K562 (cell line): ENCODE data around the gene SCG3. TPM values are rescaled to one million over a fixed set of nuclear protein-coding genes. Genes with fewer than 3 reads are reported as not detected.
A peak's percentile ranks its signal among the peaks of the same experiment; 100 is the strongest.

ENCODE experiments used
- ATAC-seq: fragments of 200-7000 bp; cut with Tn5 transposase; 3 replicates; pipeline ENCODE4 v1.9.1; 2020; ENCODE audit warnings: moderate library complexity
- BruUV-seq: library from RNA; stranded (reverse); fragments of 400-500 nt; replicated peaks from 2 replicates; lab custom pipeline; 2021; lab: Mats Ljungman, UMichigan
- CTCF ChIA-PET: fragments of 300-600 bp; formaldehyde crosslinking; extraction: SDS; loops from one replicate; lab custom pipeline; 2021; ENCODE audit warnings: low intra/inter-chr PET ratio; lab: Yijun Ruan, JAX
- POLR2A ChIA-PET: fragments of 300-600, 350-650 bp; sonication (Branson Sonifier 250); formaldehyde crosslinking; extraction: SDS; loops from one replicate; lab custom pipeline; 2021; ENCODE audit warnings: antibody characterized with exemption, inconsistent platforms; lab: Yijun Ruan, JAX
- DNase-seq, 4 experiments: peaks; one replicate each; pipeline versions ENCODE4 v3.0.0 to v3.0.0-alpha.2; 2011 to 2018; ENCODE audit warnings: low spot score in 3 of 4, mixed read lengths in 3 of 4; ENCODE audit errors: extremely low read depth in 1 of 4
- FAIRE-seq: peaks from 2 replicates; lab custom pipeline; 2011; peaks lifted over from hg19 to GRCh38; lab: Jason Lieb, UNC
- H2AFZ ChIP-seq: 2 replicates; pipeline ENCODE4 v1.6.0; 2011; ENCODE audit warnings: low read depth, low read length, control low read depth, inconsistent platforms
- H3K27ac ChIP-seq: fragments of 200-600 bp; 3 replicates; pipeline ENCODE4 v1.8.0; 2011; ENCODE audit warnings: low read depth, mild to moderate bottlenecking, control low read depth, inconsistent platforms, low read length, moderate library complexity, mixed read lengths; ENCODE audit errors: extremely low read depth
- H3K27me3 ChIP-seq, 2 experiments: fragments of 300-600 bp in 1 of 2; 2 replicates in 1 of 2; 3 replicates in 1 of 2; pipeline versions ENCODE4 v1.6.0 to v1.8.0; 2011; ENCODE audit warnings: inconsistent platforms in 2 of 2, low read length in 2 of 2, mild to moderate bottlenecking in 1 of 2, mixed read lengths in 1 of 2, moderate library complexity in 1 of 2; ENCODE audit not compliant: control insufficient read depth in 2 of 2, insufficient read depth in 2 of 2
- H3K36me3 ChIP-seq: fragments of 300-600 bp; 3 replicates; pipeline ENCODE4 v1.8.0; 2011; ENCODE audit warnings: mild to moderate bottlenecking, low read length, inconsistent platforms; ENCODE audit not compliant: control insufficient read depth, insufficient read depth
- H3K4me1 ChIP-seq, 2 experiments: fragments of 200-600 bp in 1 of 2; replicated peaks in 1 of 2; 2 replicates in 1 of 2; 3 replicates in 1 of 2; pipeline versions ENCODE4 v1.5.1 to v1.8.0; 2011; ENCODE audit warnings: inconsistent platforms in 2 of 2, low read length in 2 of 2, mild to moderate bottlenecking in 1 of 2, mixed read lengths in 1 of 2, moderate library complexity in 1 of 2; ENCODE audit not compliant: control insufficient read depth in 2 of 2, insufficient read depth in 2 of 2
- H3K4me2 ChIP-seq: 2 replicates; pipeline ENCODE4 v1.6.1; 2011; ENCODE audit warnings: low read length, control low read depth, inconsistent platforms, mixed read lengths; ENCODE audit not compliant: insufficient read depth
- H3K4me3 ChIP-seq: fragments of 200-600 bp; sonication (generic), shearing (Covaris generic); 2 replicates; pipeline ENCODE4 v1.5.1; 2016; ENCODE audit warnings: control low read depth, inconsistent platforms
- H3K79me2 ChIP-seq: fragments of 200-600 bp; 3 replicates; pipeline ENCODE4 v1.8.0; 2011; ENCODE audit warnings: low read length, inconsistent platforms; ENCODE audit not compliant: control insufficient read depth, insufficient read depth
- H3K9ac ChIP-seq, 2 experiments: 2 replicates each; pipeline versions ENCODE4 v1.6.0 to v1.6.1; 2011; ENCODE audit warnings: low read depth in 2 of 2, low read length in 2 of 2, control low read depth in 1 of 2, inconsistent platforms in 1 of 2, mild to moderate bottlenecking in 1 of 2, mixed read lengths in 1 of 2; ENCODE audit not compliant: insufficient read depth in 1 of 2
- H3K9me1 ChIP-seq: one replicate; pipeline ENCODE4 v1.6.0; 2011; ENCODE audit warnings: inconsistent platforms, mild to moderate bottlenecking, low read length, moderate library complexity; ENCODE audit not compliant: control insufficient read depth, insufficient read depth
- H3K9me3 ChIP-seq: replicated peaks from 2 replicates; pipeline ENCODE4 v1.5.1; 2011; ENCODE audit warnings: low read depth, low read length, inconsistent platforms; ENCODE audit not compliant: control insufficient read depth, insufficient read depth
- H4K20me1 ChIP-seq: replicated peaks from 2 replicates; pipeline ENCODE4 v1.6.1; 2011; ENCODE audit warnings: low read length, inconsistent platforms, mixed read lengths; ENCODE audit not compliant: control insufficient read depth, insufficient read depth
- HIVEP1 ChIP-seq: fragments of 250-450 bp; sonication (Bioruptor Pico); IDR thresholded peaks from 2 replicates; pipeline ENCODE4 v1.4.0; 2020; ENCODE audit warnings: mild to moderate bottlenecking
- RAD51 ChIP-seq: fragments of 450-650 bp; IDR thresholded peaks from 2 replicates; pipeline ENCODE4 v1.7.1; 2016; ENCODE audit warnings: low read depth, mild to moderate bottlenecking, borderline replicate concordance
- SMARCA4 ChIP-seq: fragments of 450-650 bp; IDR thresholded peaks from 2 replicates; pipeline ENCODE4 v1.6.1; 2016
- TBL1XR1 ChIP-seq, 2 experiments: IDR thresholded peaks; 2 replicates each; pipeline ENCODE4 v1.6.1; 2012; ENCODE audit warnings: improper control_type of control experiment in 2 of 2, low read length in 2 of 2, mild to moderate bottlenecking in 1 of 2
- ZKSCAN1 ChIP-seq: fragments of 150-350 bp; IDR thresholded peaks from 2 replicates; pipeline ENCODE4 v1.6.1; 2016; ENCODE audit warnings: low read depth, low read length
- ZNF445 ChIP-seq: fragments of 250-450 bp; sonication (Bioruptor Pico); IDR thresholded peaks from 2 replicates; pipeline ENCODE4 v1.4.0; 2020; ENCODE audit warnings: low read depth, mild to moderate bottlenecking, moderate library complexity
- ZNF57 ChIP-seq: fragments of 450-650 bp; formaldehyde crosslinking; IDR thresholded peaks from 2 replicates; pipeline ENCODE4 v1.4.0; 2020; ENCODE audit warnings: mild to moderate bottlenecking, moderate library complexity
- ZNF766 ChIP-seq: fragments of 200-800 bp; sonication (Bioruptor generic); conservative IDR thresholded peaks from 2 replicates; pipeline ENCODE4 v1.6.1; 2016; ENCODE audit warnings: missing genetic modification characterization, missing compliant biosample characterization
- ZNF785 ChIP-seq: fragments of 250-450 bp; sonication (Bioruptor Pico); IDR thresholded peaks from 2 replicates; pipeline ENCODE4 v1.4.0; 2020; ENCODE audit warnings: mild to moderate bottlenecking
- WGBS: fragments of 100-300 bp; shearing (Covaris generic); methylation state at CpG from one replicate; pipeline ENCODE4 v1.1.6; 2016; ENCODE audit warnings: low coverage, mixed read lengths; ENCODE audit not compliant: insufficient coverage; ENCODE audit errors: missing lambda C conversion rate; 5-methylcytosine and 5-hydroxymethylcytosine counted together
- in situ Hi-C: fragments of 300-500 bp; cut with MboI; formaldehyde crosslinking; loops from 4 replicates; pipeline ENCODE4 v1.15.0; 2018; ENCODE audit warnings: inconsistent platforms, mixed read lengths
- intact Hi-C: fragments of 100-400 bp; cut with micrococcal nuclease; formaldehyde crosslinking; loops from 2 replicates; pipeline ENCODE4 v1.14.2; 2022
- polyA plus RNA-seq, 8 experiments: library from polyadenylated mRNA; depleted of rRNA in 4 of 8; stranded (reverse) in 5 of 8; unstranded in 3 of 8; fragments of >200 nt; fragmentation: Nextera tagmentation in 2 of 8; fragmentation: Illumina TruSeq in 1 of 8; extraction: Ambion mirVana in 2 of 8; extraction: Trizol in 1 of 8; gene quantifications; 2 replicates each; pipeline versions ENCODE4 v1.2.1 to v1.2.3, GENCODE V29; 2011 to 2014; ENCODE audit warnings: inconsistent platforms in 1 of 8, missing spikeins in 1 of 8
- total RNA-seq, 7 experiments: library from RNA; depleted of rRNA in 6 of 7; stranded (reverse); fragments of >200 nt in 6 of 7; fragmentation: Illumina TruSeq in 2 of 7; extraction: Trizol in 2 of 7; gene quantifications; 2 replicates each; pipeline versions ENCODE4 v1.2.1 to v1.2.3, GENCODE V29; 2011 to 2021; ENCODE audit warnings: low replicate concordance in 1 of 7
- TF ChIP-seq, protein P1 (sequence below): fragments of 450-650 bp; IDR thresholded peaks from 2 replicates; pipeline ENCODE4 v1.6.1; 2016; ENCODE audit warnings: mild to moderate bottlenecking
- TF ChIP-seq, protein P2 (sequence below), 2 experiments: fragments of 450-650 bp in 1 of 2; sonication (generic) in 1 of 2; formaldehyde crosslinking in 1 of 2; IDR thresholded peaks; 2 replicates each; pipeline versions ENCODE4 v1.7.1 to v1.9.0; 2016 to 2022; ENCODE audit warnings: inconsistent platforms in 1 of 2, mild to moderate bottlenecking in 1 of 2, missing genetic modification reagents in 1 of 2

Gene SCG3
- total and polyA plus RNA-seq, 9 of the 15 experiments (the other 6 are each of a cell fraction or from before 2014, with no cell fraction given), result 13.0 to 43.8 (median 21.0) TPM

DNA sequence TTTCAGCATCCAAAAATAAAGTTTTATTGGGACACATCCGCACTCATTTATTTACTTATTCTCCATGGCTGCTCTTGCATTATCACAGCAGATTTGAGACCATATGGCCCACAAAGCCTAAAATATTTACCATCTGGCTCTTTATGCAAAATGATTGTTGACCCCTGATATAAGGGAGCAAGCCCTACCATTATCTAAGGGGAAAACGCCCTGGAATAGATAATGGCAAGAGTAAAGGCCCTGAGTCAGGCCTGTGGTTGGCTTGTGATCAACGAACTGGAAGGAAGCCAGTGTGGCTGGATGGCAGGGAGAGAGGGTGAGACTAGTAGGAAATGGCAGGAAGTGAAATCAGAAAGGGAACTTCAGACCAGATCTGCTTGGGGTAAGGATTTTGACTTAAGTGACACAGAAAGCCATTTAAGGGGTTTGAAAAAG is 34.2 kb upstream of the SCG3 start:
- in situ Hi-C loops, result loop anchor here (5.0 kb wide), 1 partner anchor 125 kb away; no protein-coding TSS in a partner anchor
- FAIRE-seq (peak; percentile 92), DNase-seq (peak; percentile 40 to 95 (median 66)), ATAC-seq (peak; percentile 86)
- Histone ChIP-seq H3K4me3 (no peak overlapping the region), H3K36me3 (no peaks in the 10 kb centered on the region), H4K20me1 (no peaks in the 10 kb centered on the region), H3K79me2 (no peaks in the 10 kb centered on the region), H3K4me1 (peaks cover 18 to 29% of the 10 kb centered on the region in 2 experiments), H3K27me3 (no peaks in the 10 kb centered on the region), H3K4me2 (no peak overlapping the region), H3K9me1 (no peaks in the 10 kb centered on the region), H3K9ac (no peak overlapping the region), H3K27ac (peak overlapping the region; percentile 17; the same call in 2 of the 3 replicates), H2AFZ (no peak overlapping the region), H3K9me3 (no peaks in the 10 kb centered on the region)
- 2% methylated on average over 3 of the region's 3 CpGs for WGBS
- BruUV-seq, result no TSS peak
- CTCF ChIA-PET, result interaction anchor here (5.0 kb wide), 1 partner anchor 129 kb away, joined by 106 read pairs; no protein-coding TSS in a partner anchor
- POLR2A ChIA-PET, result interaction anchor here (0.7 to 1.4 kb wide), 4 partner anchors 11 to 157 kb away, joined by 3 to 6 read pairs (median 3); no protein-coding TSS in a partner anchor
- intact Hi-C loops, result loop anchor here (1.0 to 5.0 kb wide), 2 partner anchors 70 to 245 kb away; no protein-coding TSS in a partner anchor
- TF ChIP-seq, protein P1, sequence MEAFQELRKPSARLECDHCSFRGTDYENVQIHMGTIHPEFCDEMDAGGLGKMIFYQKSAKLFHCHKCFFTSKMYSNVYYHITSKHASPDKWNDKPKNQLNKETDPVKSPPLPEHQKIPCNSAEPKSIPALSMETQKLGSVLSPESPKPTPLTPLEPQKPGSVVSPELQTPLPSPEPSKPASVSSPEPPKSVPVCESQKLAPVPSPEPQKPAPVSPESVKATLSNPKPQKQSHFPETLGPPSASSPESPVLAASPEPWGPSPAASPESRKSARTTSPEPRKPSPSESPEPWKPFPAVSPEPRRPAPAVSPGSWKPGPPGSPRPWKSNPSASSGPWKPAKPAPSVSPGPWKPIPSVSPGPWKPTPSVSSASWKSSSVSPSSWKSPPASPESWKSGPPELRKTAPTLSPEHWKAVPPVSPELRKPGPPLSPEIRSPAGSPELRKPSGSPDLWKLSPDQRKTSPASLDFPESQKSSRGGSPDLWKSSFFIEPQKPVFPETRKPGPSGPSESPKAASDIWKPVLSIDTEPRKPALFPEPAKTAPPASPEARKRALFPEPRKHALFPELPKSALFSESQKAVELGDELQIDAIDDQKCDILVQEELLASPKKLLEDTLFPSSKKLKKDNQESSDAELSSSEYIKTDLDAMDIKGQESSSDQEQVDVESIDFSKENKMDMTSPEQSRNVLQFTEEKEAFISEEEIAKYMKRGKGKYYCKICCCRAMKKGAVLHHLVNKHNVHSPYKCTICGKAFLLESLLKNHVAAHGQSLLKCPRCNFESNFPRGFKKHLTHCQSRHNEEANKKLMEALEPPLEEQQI, result peak; percentile 96
- TF ChIP-seq TBL1XR1 (IDR thresholded peaks at IDR 0.05; ENCODE audit: low read length in 2 of 2), result peak; percentile 87 to 91; a peak in 3 of 4 replicates
- peak; percentile 94 for TF ChIP-seq ZNF766
- peak; percentile 59; the same call in 1 of the 2 replicates for TF ChIP-seq RAD51
- TF ChIP-seq, protein P2, sequence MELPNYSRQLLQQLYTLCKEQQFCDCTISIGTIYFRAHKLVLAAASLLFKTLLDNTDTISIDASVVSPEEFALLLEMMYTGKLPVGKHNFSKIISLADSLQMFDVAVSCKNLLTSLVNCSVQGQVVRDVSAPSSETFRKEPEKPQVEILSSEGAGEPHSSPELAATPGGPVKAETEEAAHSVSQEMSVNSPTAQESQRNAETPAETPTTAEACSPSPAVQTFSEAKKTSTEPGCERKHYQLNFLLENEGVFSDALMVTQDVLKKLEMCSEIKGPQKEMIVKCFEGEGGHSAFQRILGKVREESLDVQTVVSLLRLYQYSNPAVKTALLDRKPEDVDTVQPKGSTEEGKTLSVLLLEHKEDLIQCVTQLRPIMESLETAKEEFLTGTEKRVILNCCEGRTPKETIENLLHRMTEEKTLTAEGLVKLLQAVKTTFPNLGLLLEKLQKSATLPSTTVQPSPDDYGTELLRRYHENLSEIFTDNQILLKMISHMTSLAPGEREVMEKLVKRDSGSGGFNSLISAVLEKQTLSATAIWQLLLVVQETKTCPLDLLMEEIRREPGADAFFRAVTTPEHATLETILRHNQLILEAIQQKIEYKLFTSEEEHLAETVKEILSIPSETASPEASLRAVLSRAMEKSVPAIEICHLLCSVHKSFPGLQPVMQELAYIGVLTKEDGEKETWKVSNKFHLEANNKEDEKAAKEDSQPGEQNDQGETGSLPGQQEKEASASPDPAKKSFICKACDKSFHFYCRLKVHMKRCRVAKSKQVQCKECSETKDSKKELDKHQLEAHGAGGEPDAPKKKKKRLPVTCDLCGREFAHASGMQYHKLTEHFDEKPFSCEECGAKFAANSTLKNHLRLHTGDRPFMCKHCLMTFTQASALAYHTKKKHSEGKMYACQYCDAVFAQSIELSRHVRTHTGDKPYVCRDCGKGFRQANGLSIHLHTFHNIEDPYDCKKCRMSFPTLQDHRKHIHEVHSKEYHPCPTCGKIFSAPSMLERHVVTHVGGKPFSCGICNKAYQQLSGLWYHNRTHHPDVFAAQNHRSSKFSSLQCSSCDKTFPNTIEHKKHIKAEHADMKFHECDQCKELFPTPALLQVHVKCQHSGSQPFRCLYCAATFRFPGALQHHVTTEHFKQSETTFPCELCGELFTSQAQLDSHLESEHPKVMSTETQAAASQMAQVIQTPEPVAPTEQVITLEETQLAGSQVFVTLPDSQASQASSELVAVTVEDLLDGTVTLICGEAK (IDR thresholded peaks at IDR 0.05), result peak; percentile 95
- TF ChIP-seq, protein P2 (CRISPR knock-in tag; IDR thresholded peaks at IDR 0.05), result peak; percentile 78
- TF ChIP-seq ZNF785 (CRISPR knock-in tag), result no peak
- TF ChIP-seq ZNF57, result no peak
- 0 out of 2 replicates have a peak, but pooled peaks have one; percentile 29 for TF ChIP-seq HIVEP1
- TF ChIP-seq ZNF445 (CRISPR knock-in tag), result 0 out of 2 replicates have a peak, but pooled peaks have one; percentile 46
- TF ChIP-seq ZKSCAN1, result peak; percentile 40; the same call in 1 of the 2 replicates
- peak; percentile 98 for TF ChIP-seq SMARCA4
